GM12865 (cell line): ENCODE results near the gene TNS3.

Experiments
- DNase-seq: peaks from one replicate; pipeline ENCODE4 v3.0.0; 2010; ENCODE audit warnings: low read depth
- H3K4me3 ChIP-seq: 2 replicates; pipeline ENCODE4 v1.5.1; 2011; ENCODE audit warnings: mild to moderate bottlenecking, low read depth, low read length, control low read depth
- CTCF ChIP-seq: IDR thresholded peaks from 2 replicates; pipeline ENCODE4 v1.5.1; 2011; ENCODE audit warnings: low read length, control low read depth, low read depth, inconsistent platforms; ENCODE audit not compliant: insufficient read depth; ENCODE audit errors: missing control alignments

Gene TNS3

DNA sequence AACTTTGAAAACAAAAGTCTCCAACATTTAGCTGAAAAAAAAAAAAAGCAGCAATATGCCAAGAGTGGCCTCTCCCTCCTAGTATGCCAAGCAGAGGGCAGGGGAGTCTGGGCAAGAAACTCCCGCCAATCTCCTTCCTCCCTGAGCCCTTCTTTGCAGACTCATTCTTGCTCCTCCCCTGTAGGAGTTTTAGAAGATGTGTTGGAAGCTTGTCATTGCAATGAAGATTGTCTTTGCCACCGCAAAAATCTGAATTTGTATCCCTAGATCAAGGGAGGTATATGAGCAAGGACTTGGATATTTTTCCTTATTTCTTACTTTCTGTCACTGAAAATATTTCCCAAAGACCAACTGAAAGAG lies 2.6 kb upstream of the TNS3 start:
- no peak for TF ChIP-seq CTCF
- H3K4me3 ChIP-seq = no peak overlapping the region
- DNase-seq = no peak

DNA sequence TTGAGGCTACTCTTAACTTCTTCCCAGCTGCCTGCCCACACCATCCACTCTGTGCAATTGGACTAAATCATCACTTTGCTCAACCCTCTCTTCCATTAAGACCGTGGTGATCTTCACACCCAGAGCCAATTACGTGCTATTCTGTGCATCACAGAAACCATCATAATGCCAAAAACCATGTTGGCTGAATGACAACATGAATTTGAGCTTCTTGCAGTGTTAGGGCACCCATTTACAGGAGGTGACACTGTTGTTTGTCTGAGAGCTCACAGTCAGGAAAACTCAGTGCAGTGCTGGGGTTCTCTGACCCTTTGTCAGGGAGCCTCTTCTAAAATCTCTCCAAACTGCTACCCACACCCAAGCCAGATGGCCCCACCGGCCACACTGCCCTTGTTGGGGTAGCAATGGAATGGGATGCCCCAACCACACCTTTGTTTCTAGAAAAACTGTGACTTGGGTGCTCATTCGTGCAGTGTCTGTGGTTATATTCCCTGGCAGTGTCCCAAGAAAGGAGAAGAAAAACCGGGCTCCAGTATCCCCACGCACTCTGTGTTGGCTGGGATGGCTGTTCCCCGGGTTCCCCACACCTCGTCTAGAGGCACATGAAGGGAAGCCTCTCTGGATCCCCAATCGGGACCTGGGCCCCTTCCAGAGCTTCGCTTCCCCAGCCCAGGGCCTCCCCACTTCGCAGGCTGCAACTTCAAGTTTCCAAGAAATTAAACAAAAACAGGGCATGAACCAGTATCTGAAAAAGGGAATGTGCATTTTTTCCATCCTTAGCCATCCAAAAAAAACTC lies 2.0 kb upstream of the TNS3 start:
- no peak for TF ChIP-seq CTCF
- H3K4me3 ChIP-seq = no peak overlapping the region
- DNase-seq = no peak

DNA sequence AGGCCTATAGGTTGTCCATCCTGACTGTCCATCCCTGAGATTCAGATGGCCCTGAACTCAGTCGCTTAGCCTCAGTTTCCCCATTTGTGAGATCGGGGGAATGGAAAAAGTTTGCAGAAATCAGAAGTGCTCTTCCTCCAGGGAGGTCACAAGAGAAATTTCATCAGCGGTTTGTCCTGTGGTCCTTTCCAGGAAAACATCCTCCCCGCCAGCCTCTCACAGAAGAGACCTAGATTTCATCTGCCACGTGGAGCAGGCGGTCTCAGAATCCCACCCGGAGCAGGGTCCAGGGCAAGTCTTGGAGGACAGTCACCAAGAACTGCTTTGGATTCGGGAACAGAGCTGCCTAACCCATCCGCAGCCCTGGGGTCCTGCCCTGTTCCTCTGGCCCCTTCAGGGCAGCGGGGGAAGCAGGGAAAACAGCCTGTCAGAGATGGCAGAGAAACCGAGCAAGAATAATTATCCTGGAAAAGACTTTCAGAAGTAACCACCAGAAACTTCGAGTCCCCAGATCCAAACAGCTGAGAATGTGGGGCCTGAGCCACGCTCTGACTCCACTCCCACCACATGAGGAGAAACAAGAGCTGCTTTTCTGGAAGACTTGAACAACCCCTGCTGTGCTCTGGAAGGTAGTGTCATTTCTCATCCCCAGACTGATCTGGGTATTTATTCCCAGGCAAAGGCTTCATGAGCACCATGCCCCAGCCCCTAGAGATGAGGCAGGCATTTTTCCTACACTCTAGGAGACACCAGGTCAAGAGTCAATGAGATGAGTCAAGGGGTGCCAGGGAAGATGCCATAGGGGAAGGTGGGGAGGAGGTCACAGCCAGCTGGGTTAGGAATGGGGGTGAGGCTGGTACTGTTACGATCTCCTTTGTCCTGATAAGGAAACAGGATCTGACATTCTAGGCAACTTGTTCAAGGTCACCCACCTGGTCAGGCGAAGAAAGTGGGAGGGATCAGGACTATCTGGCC lies 1.1 kb upstream of the TNS3 start:
- no peak for TF ChIP-seq CTCF
- H3K4me3 ChIP-seq = no peak overlapping the region
- no peak for DNase-seq

GRCh38 chr7:47581438-47581803 lies 490 bp downstream of the TNS3 start:
- DNase-seq = no peak
- no peak overlapping the region for H3K4me3 ChIP-seq
- TF ChIP-seq CTCF = no peak

GRCh38 chr7:47580811-47581331 lies 1.0 kb downstream of the TNS3 start:
- no peak overlapping the region for H3K4me3 ChIP-seq
- no peak for TF ChIP-seq CTCF
- no peak for DNase-seq

GRCh38 chr7:47580175-47580706 lies 1.7 kb downstream of the TNS3 start:
- no peak for DNase-seq
- no peak for TF ChIP-seq CTCF
- H3K4me3 ChIP-seq = no peak overlapping the region
